Effector CD4-positive, alpha-beta T cell (primary cell): ENCODE measurements around the gene SOD2.
A peak's percentile ranks its signal among the peaks of the same experiment; 100 is the strongest.
"Not testable (repeated sequence)": the region's sequence is repeated elsewhere in the genome, so short reads cannot be mapped to it uniquely, and the experiment has no call there.

Experiments used
- DNase-seq: peaks from one replicate; pipeline ENCODE4 v3.0.0-alpha.2; 2020

Gene SOD2

DNA sequence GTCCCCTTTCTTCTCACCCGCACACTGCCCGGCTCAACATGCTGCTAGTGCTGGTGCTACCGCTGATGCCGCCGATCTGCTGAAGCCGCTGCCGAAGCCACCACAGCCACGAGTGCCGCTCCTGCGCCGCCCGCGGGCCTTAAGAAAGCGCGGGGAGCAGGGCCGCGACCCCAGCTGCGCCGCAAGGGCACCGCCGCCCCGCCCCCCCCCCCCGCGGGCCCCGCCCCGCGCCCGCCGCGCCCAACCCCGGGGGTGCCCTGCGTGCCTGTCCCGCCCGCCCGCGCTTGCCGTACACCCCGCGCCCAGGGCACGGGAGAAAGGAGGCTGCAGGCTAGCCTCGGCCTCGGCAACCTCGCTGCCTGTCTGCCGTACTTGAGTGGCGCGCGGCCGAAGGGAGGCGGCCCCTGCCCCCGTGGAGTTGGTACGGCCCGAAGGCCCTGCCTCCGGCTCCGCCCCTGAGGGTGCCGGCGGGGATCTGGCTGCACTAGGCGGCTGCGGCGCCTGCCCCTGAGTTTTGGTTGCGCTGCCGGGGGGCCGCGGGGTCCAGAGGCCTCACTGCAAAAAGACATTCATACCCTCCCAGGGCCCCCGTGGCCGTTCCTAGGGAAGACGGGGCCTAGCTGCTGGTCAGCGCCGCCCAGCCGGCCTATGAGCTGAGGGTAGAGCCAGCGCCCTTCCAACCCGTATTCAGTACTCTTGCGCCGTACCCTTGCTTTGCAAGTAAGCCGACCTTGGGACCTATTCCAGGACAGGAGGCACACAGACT, at the start of gene SOD2:
Gene SOD2, minus strand, starts transcription at position 114 of the 766 bp plus-strand sequence. Its CDS starts 74 bp downstream, at position 40.
- DNase-seq = peak; percentile 76

DNA sequence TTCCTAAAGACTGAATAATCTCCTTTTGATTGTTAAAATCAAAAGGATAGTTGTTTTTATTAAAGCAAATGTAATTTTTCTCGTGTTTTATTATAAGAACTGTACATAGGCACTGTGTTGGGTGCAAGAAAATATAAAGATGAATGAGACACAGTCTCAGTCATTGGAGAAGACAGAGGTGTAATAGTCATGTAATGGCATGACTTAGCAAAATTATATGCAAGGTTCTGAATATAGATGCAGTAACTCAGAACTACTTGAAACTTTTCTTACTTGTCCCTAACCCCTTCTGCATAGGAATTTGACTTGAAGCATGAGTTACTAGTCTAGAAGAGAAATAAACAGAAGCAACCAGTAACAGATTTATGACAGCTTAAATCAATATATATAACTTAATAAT, 49.1 kb upstream of the SOD2 start:
- no peak for DNase-seq

DNA sequence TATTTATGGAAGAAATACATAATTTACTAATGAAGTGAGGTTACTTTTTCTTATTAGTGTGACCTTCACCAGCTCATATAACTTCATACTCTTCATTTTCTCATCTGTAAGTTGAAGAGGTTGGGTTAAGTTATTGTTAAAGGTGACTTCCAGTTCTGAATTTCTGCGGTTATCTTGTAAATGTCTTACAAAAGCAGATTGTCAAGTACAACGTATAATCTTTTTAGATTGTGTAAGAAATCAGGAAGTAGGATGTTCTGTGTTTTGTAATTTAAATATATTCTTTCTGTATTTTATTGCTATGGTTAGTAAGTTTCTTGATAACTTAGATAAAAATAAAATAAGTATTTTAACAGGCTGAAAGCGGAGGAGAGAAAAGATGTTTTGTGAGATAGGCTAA, 46.3 kb upstream of the SOD2 start:
- DNase-seq = no peak

DNA sequence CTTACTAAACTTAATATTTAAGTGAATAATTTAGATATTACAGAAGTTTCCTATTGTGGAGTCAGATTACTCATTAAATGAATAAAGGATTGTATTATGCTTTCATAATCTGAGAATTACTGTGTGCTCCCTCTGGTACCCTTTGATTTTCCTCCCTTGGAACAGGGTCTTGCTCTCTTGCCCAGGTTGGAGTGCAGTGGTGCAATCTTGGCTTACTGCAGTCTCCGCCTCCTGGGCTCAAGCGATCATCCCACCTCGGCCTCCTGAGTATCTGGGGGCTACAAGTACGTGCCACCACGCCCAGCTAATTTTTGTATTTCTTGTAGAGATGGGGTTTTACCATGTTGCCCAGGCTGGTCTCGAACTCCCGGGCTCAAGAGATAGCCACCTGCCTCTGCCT, 43.9 kb upstream of the SOD2 start:
- no peak for DNase-seq

DNA sequence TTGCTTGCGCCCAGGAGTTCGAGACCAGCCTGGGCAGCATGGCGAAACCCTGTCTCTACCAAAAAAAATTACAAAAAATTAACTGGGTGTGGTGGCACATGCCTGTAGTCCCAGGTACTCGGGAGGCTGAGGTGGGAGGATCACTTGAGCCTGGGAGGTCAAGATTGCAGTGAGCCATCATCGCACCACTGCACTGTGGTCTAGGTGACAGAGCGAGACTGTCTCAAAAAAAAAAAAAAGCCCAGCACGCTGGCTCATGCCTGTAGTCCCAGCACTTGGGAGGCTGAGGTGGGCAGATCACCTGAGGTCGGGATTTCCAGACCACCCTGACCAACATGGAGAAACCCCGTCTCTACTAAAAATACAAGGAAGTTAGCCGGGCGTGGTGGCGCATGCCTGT, 40.4 kb upstream of the SOD2 start:
- DNase-seq = not testable (repeated sequence)

DNA sequence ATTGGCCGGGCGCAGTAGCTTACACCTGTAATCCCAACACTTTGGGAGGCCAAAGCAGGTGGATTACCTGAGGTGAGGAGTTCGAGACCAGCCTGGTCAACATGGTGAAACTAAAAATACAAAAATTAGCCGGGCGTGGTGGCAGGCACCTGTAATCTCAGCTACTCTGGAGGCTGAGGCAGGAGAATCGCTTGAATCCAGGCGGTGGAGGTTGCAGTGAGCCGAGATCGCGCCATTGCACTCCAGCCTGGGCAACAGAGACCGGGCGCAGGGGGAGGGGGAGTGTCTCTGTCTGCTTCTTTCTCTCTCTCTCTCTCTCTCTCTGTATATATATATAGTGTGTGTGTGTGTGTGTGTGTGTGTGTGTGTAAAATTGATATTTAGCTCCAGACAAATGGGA, 39.5 kb upstream of the SOD2 start:
- DNase-seq = not testable (repeated sequence)

DNA sequence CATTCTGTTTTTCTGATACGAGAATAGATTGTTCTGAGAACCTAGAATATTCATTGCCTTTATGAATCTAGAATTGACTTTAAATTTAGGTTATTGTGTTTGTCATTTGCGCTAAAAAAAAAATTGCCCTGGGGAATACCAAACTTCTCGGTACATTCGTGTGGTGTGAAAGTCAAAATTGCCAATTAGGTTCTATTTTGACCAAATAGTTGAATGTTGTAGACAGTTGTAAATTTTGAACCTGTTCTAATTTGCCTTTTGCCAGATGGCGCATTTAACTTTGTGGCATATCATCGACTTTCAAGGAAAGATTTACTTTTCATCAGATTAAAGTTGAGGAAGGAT, 37.3 kb upstream of the SOD2 start:
- DNase-seq = no peak

DNA sequence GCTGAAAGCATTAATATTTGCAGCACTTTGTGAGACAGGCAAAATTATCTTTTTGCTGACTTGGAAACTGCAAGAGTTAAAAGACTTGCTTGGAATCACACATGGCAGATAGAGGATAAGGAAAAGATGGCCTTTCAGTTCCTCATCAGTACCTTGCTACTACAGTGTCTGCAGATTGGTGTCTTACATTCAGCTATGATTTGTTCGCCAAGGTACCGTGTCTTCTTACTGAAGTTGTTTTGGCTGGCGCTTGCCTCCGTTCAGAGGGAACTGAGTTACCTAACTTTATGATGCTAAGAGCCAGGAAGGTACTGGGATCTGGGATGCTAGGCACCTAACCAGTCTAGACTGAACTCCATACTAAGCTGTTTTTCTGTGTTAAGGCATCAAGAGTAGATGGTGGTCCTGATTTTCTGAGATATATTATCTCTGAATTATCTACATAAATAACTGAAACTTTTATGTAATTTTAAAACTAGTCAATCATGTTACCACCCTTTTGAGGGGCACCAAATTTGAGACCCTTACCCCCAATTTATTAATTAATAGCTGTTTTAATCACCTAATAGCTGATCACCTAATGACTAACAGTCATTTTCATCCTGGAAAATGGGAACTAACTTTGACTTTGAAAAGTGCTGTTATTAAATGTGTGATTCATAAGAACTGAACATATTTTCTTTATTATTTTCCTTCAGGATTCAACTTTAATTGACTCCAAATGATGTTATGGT, 36.7 kb upstream of the SOD2 start:
- no peak for DNase-seq

DNA sequence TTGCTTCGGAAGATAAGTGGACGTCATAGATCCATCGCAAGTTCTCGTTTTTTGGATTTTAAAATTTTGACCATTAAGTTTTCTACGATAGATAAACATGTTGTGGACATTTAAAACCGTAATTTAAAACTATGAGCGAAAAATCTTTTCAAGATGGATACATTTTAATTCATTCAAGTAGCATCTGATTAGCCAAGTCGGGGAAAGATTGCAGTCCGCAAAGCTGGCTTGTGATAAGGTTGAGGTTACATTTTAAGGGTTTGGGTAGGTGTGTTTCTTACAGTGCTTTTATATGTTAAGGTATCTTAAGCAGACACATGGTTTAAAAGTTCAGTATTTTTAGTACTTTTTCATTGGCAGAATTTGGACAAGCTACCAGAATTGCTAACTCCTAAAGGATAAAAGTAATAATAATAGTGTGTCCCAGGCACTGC, 35.5 kb upstream of the SOD2 start:
- no peak for DNase-seq

DNA sequence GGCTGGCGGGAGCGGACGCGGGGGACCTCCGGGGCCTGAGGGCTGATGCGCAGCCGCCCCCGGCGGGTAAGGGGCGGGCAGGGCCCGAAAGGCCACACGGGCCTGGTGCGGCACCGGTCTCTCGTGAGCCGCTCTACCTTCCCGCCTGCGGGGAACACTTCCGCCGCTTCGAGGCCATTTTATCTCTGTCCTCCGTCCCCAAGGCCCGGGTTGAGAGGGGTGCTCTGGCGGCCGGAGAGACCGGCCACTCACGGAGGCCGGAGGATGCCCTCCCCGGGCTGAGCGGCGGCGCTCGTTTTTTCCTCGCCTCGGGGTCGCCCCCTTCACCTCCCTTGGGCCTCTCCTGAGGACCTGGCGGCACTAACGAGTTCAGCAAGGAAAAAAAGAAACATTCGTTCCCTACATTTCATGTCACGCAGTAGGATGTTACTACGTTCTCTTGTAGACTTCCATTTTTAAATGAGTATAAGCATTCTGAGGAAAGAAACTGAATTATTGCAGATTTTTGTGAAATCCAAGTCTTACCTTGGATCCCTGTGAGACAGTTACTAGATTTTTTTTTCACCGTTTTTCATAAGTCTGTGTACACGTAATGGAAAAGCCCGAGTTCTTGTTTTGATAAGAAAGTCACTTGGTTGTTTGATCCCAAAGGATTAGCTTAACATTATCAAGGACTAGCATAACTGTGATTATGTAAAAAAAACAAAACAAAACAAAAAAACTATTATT, 34.8 kb upstream of the SOD2 start:
- no peak for DNase-seq

DNA sequence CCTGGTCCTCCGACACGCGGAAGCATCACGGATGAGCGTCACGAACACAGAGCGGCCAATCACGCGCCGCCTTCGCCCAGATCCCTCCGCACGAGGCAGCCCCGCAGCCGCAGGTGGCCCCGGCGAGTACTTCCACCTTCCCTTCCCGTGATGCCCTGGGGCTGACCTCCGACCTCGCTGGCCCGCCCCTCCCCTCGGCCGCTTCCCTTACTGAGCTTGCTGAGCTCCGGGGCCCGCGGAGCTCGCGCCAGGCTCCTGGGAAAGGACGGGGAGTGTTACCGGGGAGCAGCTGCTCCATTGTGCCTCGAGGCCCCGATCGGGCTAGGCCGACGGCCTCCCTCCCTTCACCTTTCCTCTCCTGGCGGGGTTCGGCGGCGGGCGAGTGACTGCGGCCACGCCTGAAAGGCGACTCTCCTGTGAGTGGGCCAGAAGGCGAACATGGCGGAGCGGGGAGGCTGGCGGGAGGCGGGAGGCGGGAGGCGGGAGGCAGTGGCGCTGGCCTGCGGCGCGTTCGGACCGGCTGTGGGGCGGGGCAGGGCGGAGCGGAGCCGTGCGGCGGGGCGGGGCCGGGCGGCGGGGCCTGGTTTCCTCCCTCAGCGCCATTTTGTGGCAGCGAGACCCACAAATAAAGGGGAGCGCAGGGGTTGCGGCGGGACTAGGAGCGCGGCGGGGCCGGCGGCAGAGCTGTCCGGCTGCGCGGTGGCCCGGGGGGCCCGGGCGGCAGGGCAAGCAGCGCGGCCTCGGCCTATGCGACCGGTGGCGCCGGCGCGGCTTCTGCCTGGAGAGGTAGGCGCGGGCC, 34.1 kb upstream of the SOD2 start, which contains the start of gene WTAP:
Gene WTAP, plus strand, starts transcription at position 589 of the 799 bp plus-strand sequence. CDS start 8,760 bp downstream, outside the sequence.
- peak; percentile 96 for DNase-seq

DNA sequence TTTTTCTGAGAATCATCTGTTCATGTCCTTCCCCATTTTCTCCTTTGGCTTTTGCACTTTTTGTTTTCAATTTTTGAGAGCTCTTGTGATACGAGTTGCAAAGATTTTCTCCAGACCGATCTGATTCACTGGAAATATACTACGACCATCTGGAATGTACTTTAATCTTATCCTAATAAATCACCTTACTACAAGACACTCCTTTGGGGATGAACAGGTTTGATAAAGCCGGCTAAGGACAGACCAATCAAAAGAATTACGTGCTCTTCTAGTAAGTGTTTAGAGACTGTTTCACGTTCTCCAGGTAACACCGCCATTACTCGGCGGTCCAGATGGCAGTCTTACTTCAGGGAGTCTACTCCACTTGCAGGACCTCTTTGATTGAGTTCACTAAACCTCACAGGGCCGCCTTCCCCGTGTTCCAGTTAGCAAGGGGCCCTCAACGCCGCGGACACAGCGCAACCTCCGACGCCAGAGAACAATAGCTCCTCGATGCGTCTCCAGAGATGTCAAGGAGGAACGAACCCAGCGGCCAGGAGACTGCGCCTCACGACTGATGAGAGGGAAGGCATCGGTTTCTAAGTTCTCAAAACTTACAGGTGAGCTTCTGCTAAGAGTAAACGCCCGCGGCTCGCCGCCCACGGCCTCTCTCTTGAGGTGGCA, 33.3 kb upstream of the SOD2 start:
- no peak for DNase-seq

DNA sequence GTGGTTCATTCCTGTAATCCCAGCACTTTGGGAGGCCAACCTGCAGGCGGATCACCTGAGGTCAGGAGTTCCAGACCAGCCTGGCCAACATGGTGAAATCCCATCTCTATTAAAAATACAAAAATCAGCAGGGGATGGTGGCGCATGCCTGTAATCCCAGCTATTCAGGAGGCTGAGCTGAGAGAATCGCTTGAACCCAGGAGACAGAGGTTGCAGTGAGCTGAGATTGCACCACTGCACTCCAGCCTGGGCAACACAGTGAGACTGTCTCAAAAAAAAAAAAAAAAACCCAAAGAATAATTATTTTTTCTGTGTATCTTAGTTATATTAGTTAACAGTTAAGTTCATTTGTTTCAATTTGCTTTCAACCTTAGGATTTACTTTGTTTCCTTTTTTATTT, 32.2 kb upstream of the SOD2 start:
- not testable (repeated sequence) for DNase-seq

DNA sequence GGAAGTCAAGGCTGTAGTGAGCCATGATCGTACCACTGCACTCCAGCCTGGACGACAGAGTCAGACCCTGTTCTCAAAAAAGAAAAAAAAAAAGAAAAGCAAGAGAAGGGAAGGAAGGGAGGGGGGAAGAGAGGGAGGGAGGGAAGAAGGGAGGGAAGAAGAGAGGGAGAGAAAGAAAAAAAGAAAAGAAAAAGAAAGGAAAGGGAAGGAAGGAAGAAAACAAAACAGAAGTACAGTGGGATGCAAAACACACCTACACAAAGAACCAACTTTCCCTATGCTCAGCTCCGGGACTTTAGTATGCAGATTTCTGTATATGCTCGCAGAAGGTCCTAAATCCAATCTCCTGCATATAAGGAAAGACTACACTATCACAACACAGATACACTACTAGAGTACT, 31.7 kb upstream of the SOD2 start:
- no peak for DNase-seq

DNA sequence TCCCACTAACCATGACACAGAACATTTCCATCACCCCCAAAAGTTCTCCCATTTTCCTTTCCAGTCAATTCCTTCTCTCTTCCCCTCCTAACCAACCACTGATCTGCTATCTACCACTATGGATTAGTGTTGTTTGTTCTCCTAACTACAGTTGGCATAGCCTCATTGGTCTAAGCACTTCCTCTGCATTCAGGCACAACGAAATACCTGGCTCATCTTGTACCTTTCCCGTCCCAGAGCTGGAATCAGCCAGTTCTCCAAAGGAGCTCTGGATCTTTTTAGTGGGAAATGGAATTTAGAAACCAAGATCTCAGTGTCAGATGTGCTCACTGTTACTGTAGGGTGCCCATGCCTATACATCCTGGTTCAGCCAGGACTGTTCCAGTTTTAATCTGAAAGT, 30.2 kb upstream of the SOD2 start:
- DNase-seq = no peak

DNA sequence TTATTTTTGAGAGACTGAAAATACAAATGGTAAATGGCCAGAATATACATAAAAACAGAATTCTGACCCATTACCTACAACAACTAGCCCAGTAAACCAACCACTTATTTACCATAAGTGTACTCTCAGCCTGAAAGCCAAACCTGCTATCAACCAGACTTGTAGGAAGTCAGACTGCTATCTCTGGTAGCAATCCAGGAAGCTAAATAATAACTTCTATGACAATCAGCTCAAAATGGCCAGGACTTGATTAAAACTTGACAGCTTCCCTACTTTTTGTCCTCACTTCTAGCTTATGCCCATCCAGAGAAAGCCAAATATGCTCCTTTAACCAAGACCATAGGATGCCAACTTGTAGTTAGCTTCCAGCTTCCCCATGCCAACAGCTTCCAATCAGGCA, 29.6 kb upstream of the SOD2 start:
- no peak for DNase-seq

DNA sequence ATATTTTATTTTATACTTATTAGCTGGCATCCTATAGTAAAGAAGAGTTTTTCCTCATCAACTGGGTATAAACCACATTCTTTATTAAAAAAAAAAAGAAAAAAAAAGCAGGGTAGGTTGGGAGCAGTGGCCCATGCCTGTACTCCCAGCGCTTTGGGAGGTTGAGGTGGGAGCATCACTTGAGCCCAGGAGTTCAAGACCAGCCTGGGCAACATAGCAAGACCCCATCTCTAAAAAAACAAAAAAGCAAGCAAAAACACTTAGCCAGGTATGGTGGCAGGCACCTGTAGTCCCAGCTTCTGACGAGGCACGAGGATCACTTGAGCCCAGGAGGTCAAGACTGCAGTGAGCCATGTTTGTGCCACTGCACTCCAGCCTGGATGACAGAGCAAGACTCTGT, 28.9 kb upstream of the SOD2 start:
- not testable (repeated sequence) for DNase-seq

DNA sequence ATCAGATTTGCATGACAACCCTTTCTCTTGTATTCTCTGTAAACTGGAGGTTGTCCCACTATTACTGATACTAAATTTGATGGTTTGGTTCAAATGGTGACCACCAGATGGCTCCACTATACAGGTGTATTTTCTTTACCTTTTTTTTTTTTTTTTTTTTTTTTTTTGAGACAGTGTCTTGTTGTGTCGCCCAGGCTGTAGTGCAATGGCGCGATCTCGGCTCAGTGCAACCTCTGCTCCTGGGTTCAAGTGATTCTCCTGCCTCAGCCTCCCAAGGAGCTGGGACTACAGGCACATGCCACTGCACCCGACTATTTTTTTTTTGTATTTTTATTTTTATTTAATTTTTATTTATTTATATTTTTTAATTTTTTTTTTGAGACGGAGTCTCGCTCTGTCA, 27.7 kb upstream of the SOD2 start:
- DNase-seq = peak; percentile 54

DNA sequence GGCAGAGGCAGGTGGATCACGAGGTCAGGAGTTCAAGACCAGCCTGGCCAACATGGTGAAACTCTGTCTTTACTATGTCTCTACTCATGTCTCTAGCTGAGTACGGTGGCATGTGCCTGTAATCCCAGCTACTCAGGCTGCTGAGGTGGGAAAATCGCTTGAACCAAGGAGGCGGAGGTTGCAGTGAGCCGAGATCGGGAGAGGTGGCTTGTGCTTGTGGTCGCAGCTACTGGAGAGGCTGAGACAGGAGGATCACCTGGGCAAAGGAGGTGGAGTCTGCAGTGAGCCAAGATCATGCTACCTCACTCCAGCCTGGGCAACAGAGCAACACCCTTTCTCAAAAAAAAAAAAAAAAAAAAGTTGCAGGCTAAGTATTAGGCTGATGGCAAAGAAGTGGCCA, 26.2 kb upstream of the SOD2 start:
- no peak for DNase-seq

DNA sequence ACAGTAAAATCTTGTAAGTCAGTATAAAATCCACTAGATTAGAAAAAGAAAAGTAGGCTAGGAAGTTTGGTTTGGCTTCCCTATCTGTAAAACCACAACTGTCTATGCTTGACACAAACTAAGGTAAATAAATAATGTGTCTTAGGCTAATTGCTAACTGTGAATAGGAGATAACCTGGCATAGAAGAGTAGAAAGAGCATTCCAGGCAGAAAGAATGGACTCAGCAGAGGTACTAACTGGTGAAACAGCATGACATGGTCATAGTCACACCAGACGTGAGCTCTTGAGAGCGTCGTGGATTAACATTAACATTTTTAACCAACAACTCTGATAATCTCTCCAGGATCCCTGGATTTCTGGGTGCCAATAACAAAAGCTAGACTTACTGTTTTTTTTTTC, 25.6 kb upstream of the SOD2 start:
- DNase-seq = no peak

DNA sequence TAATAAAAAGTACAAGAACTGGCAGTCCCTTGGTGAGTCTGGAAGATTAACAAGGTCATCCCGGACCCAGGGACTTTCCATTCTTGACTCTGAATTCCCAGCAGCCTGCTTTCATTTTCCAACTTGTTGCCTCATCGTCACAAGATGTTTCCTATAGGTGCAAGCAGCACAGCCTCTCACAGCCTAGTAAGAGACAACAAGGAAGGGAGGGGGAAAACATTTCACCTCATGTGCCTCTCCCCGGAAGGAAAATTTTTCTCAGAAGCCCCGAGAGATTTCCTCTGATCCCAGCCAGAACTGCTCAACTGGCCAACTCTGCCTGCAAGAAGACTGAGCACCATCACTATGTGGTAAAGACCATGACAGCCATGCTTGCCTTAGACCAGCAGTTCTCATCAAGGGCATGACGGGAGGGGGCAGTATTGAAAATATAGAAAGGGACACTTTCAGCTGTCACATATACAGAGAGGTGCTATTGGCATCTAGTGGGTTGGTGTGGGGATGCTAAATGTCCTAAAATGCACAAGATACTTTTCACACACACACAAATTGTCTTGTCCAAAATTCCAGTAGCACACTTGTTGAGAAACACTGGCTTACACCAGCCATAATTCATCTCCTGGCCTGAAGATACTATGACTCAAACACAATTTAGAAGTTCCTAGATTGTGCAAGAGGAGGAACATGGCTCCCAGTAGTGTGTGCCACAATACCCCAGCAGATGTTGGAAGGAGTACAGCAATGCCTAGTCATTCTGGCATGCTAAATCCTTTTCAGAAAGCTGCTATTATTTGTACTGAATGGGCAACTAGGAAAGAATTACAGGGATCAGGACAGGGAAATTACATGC, 23.4 kb upstream of the SOD2 start:
- no peak for DNase-seq
